NCI-H187 (cell line): ENCODE results near the gene PHACTR1.
A peak's percentile ranks its signal among the peaks of the same experiment; 100 is the strongest.
"Not testable (repeated sequence)": the region's sequence is repeated elsewhere in the genome, so short reads cannot be mapped to it uniquely, and the experiment has no call there.

Experiments
- DNase-seq, 2 experiments: peaks; one replicate each; lab custom pipeline; 2025; lab: John Stamatoyannopoulos, UW

Gene PHACTR1

GRCh38 chr6:13239530-13240455 is 523.2 kb downstream of the PHACTR1 start:
- no peak for DNase-seq

DNA sequence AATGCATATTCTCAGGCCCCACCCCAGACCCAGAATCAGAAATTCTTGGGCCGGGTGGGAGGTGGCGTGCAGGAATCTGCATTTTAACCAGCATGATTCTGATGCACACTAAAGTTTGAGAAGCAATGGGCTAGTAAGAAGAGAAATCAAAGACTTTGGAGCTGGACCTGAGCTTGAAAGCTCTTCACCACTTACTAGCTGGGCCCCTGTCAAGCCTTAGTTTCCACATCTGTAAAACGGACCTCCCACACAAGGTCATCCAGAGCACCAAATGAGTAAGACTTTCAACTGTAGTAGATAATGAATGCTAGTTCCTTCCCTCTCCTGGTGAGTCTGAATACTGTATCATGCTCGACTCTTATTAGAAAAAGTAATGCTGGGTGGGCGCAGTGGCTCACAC is 524.8 kb downstream of the PHACTR1 start:
- no peak for DNase-seq

DNA sequence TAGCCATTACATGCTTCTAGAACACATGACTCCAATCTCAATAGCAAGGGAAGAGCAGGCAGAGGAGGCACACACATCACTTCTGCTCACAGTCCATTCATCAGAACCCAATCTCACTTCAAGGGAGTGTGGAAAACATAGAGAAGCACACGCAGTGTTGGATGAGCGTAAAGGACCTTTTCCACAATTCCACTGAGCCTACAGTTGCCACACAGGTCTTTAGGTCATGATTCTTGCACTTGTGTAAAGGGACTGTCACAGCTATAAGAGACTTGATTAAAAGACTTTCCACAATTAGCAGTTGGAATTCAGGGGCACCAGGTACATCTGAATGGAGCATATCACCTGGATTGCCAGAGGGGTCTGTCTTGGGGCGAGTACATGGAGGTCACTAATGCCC is 525.6 kb downstream of the PHACTR1 start:
- no peak for DNase-seq

- no peak for DNase-seq
These were observed 526.0 kb downstream of the PHACTR1 start for GRCh38 chr6:13242590-13242989.

DNA sequence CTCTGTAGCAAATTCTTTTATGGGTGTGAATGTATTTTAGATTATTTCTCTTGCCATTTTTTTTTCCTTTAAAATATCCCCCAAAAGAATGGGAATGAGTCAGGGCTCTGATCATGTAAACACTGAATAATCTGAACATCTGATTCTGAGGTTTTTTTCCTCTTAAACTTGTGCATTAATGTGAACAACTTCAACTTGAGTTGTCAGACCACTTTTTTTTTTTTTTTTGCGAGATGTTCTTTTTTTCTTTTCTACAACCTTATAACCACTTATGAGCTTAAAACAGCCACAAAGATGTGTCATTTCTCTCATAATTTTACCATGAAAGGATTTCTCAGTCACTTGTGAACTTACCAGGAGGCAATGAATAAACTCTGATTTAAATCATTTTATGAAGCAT is 526.5 kb downstream of the PHACTR1 start:
- no peak for DNase-seq

- DNase-seq = not testable (repeated sequence)
These were observed 527.2 kb downstream of the PHACTR1 start for GRCh38 chr6:13243745-13244144.

DNA sequence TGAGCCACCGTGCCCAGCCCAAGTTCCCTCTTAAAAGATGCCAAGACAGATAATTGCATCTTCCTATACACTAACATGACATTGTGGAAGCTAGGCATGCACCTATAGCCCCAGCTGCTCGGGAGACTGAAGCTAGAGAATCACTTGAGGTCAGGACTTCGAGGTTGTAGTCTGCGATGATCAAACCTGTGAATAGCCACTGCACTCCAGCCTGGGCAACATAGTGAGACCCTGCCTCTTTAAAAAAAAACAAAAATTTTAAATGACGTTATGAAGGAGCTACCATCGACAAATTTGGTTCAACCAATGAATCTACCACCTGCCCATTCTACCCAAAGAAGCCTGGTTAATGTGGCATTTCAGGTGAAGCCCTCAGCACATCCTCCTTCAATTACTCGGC is 531.1 kb downstream of the PHACTR1 start:
- DNase-seq = no peak

- peak; percentile 59 to 77 for DNase-seq
These were observed 531.5 kb downstream of the PHACTR1 start for GRCh38 chr6:13248053-13248452.

DNA sequence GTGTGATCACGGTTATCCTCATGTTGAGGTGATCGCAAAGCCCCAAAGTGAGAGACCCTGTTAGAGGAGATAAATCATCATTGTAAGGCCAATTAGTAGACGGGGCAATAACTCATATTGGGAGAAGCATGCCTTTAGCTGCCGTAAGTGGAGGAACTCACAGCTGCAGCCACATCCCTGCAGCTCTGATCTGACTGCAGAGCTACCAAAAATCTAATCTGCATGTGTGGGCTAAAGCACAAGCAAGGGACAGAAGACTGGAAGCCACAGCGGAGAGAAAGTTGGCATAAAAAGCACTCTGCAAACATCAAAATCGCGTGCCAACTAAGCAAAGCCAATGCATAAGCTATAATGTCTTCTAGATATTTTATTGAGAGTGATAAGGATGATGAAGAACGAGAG is 532.0 kb downstream of the PHACTR1 start:
- peak in 1 of 2 experiments; percentile 33 for DNase-seq

DNA sequence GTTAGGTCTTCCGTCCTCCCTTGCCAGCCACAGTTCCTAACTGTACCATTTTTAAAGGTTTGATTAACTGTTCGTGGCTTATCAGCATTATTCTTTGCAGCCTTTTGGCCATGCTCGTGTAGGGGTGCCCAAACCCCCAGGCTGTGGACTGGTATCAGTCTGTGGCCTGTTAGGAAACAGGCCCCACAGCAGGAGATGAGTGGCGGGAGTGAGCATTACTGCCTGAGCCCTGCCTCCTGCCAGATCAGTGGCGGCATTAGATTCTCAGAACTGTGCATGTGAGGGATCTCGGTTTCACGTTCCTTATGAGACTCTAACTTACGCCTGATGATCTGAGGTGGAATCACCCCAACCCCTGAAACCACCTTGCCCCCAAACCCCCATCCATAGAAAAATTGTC is 532.4 kb downstream of the PHACTR1 start:
- no peak for DNase-seq

GRCh38 chr6:13249817-13250216 is 533.2 kb downstream of the PHACTR1 start:
- no peak for DNase-seq

- no peak for DNase-seq
These were observed 534.1 kb downstream of the PHACTR1 start for GRCh38 chr6:13250703-13251102.

- peak in 1 of 2 experiments; percentile 3 for DNase-seq
These were observed 534.7 kb downstream of the PHACTR1 start for GRCh38 chr6:13251242-13251641.

DNA sequence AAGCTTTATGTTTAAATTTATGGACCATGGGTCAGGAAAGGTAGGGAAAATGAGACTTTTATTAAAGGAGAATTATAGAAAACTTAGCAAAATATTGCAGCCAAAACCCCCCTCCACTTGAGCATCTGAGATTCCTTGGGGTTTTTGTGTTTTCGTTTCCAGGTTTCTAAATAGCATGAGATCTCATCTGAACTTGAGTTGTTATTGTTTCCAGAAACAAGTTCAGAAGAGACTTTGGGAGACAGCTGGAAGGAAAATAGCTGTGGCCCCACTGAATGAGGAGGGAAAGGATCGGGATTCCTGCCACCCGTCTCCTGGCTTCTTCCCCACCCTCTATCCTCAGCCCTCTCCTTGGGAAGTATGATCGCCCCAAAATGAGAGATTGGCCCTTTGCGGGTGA is 536.2 kb downstream of the PHACTR1 start:
- DNase-seq = no peak

GRCh38 chr6:13253272-13253671 is 536.7 kb downstream of the PHACTR1 start:
- DNase-seq = no peak

DNA sequence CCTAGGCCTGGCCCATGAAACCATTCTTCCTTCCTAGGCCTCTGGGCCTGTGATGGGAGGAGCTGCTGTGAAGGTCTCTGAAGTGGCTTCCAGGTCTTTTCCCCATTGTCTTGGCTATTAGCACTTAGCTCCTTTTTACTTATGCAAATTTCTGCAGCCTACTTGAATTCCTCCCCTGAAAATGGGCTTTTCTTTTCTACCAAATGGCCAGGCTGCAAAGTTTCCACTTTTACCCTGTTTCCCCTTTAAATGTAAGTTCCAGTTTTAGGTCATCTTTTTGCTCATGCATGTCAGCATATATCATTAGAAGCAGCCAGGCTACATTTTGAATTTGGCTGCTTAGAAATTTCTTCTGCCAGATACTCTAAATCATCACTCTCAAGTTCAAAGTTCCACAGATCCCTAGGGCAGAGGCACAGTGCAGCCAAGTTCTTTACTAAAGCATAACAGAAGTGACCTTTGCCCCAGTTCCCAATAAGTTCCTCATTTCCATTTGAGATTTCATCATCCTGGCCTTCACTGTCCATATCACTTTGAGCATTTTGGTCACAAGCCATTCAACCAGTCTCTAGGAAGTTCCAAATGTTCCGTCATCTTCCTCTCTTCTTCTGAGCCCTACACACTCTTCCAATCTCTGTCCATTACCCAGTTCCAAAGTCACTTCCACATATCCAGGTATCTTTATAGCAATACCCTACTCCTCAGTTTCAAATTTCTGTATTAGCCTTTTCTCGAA is 539.9 kb downstream of the PHACTR1 start:
- no peak for DNase-seq

DNA sequence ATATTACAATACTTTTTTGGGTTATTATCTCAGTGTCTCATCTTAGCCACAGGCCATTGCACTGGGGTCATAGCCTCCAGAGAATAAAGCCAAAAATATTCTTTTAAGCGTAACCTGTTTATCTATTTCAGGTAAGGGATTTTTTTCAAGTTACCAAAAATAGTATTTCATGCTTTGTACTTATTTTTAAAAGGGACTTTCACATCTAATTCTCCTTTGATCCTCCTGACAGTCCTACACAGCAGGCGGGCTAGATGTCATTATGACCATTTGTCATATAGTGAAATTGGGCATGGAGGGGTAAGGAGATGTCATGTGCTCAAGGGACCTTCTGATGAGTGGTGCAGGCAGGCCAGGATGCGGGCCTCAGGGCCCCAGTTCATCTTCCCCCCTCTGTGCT is 542.8 kb downstream of the PHACTR1 start:
- no peak for DNase-seq

DNA sequence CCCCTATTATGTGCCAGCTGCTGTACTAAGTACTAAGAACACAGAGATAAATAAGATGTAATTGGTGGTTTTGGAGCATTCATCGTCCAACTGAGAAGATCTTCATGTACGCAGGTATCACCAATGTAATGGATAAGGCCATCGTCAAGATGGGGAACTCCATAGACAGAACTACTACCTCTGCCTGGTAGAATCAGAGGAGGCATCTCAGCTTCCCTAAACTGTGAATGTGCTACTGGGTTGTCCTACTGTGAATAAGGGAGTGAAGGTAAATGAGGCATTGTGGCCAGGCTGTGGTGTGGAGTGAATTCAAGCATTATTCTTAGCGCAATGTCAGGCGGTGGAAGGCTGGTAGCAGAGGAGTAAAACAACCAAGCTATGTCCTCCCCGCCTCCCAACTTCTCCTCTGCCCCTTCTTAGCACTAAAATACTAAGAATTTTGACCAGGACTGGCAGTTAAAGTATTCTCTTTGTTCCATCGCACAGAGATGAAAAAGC is 543.6 kb downstream of the PHACTR1 start:
- DNase-seq = no peak

GRCh38 chr6:13260831-13261230 is 544.3 kb downstream of the PHACTR1 start:
- no peak for DNase-seq

DNA sequence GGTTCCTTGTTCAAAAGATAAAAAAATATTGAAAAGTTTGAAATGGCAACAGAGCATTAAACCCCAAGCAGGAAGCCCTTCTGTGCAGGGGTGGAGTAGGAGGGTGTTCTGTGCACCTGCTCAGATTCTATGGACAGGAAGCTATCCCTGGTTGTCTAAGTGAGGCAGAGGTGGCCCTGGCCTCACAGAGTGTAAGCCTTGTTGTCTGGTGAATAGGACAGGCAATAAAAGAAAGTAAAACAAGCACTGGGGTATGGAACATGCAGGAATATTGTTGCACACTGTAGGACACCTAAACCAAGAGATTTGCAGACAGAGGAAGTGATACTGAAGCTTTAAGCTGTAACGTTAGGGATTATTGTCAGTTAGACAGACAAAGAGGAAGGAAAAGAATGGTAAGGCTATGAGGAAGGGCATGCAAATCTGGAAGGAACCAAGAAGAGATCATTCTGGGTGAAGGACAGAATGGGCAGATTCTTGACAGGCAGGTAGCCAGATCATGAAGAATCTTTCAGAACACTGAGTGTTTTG is 545.0 kb downstream of the PHACTR1 start:
- no peak for DNase-seq

DNA sequence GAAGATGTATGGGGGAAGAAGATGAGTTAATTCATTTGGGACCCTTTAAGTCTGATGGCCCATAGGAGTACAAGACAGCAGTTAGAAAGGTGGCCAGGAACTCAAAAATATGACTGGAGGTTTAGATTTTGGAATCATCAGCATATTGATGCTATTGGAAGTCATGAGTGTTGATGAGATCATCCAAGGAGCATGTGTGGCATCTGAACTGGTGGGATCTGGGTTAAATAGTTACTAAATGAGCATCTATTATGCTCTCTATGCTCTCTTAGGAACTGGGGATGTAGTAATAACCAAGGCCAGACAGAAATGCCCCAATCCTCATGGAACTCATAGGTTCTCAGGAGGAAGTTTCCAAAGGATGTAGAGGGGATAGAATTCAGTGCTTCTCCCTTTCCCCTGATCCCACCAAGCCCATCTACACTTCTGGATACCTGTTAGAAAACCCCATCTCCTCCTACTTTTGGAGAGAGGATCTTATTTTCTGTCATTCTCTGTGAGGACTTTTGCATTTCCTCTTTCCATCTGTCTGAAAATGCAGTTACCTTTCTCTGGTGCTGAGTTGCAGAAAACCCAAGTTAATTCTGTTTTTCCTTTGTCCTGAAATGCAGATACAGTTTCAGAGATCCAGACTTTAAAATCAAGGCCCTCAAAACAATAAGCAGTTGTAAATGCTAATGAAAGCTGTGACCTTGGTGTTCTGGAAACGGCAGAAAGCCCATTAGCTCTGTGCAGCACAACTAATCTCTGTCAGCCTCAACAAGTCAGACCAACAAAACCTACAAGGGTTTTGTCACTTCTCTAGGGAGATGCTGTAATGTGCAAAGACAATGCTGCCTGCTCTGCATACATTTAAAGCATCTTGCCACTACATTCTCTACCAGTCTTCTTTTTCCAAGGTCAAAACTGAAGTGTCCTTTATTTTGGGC is 546.0 kb downstream of the PHACTR1 start:
- DNase-seq = no peak

- no peak for DNase-seq
These were observed 547.1 kb downstream of the PHACTR1 start for GRCh38 chr6:13263669-13264068.
